HepG2 (cell line): Measurements from ENCODE around the gene TMEM247. TPM values are rescaled to one million over a fixed set of nuclear protein-coding genes. Genes with fewer than 3 reads are reported as not detected.

Experiments used
- ATAC-seq: fragments of 200-7000 bp; cut with Tn5 transposase; 3 replicates; pipeline ENCODE4 v1.9.1; 2020; ENCODE audit warnings: mild to moderate bottlenecking, moderate library complexity
- BruUV-seq: library from RNA; stranded (reverse); fragments of 400-500 nt; replicated peaks from 2 replicates; lab custom pipeline; 2021; lab: Mats Ljungman, UMichigan
- CTCF ChIA-PET: fragments of 300-600 bp; formaldehyde crosslinking; extraction: SDS; loops from one replicate; lab custom pipeline; 2021; ENCODE audit warnings: low total read pairs, inconsistent platforms, low intra/inter-chr PET ratio; lab: Yijun Ruan, JAX
- POLR2A ChIA-PET: fragments of 350-600 bp; sonication (Branson Sonifier 250); formaldehyde crosslinking; loops from one replicate; lab custom pipeline; 2020; ENCODE audit warnings: antibody characterized with exemption, inconsistent platforms; lab: Yijun Ruan, JAX
- DNase-seq: peaks from one replicate; pipeline ENCODE4 v3.0.0-alpha.2; 2015; ENCODE audit warnings: low spot score
- FAIRE-seq: peaks from 3 replicates; lab custom pipeline; 2011; peaks lifted over from hg19 to GRCh38; lab: Jason Lieb, UNC
- H2AFZ ChIP-seq: one replicate; pipeline ENCODE4 v1.6.1; 2011; ENCODE audit warnings: low read length, inconsistent platforms
- H3K27ac ChIP-seq: fragments of 300-600 bp; 3 replicates; pipeline ENCODE4 v1.8.0; 2011; ENCODE audit warnings: mixed run types, mild to moderate bottlenecking, mixed read lengths, low read length, inconsistent platforms; ENCODE audit not compliant: insufficient read depth; ENCODE audit errors: extremely low read length
- H3K27me3 ChIP-seq, 2 experiments: fragments of 200-600 bp in 1 of 2; 2 replicates in 1 of 2; 3 replicates in 1 of 2; pipeline versions ENCODE4 v1.6.0 to v1.8.0; 2011; ENCODE audit warnings: low read length in 2 of 2, mild to moderate bottlenecking in 2 of 2, moderate library complexity in 2 of 2, inconsistent platforms in 1 of 2; ENCODE audit not compliant: insufficient read depth in 2 of 2, control insufficient read depth in 1 of 2
- H3K36me3 ChIP-seq, 2 experiments: fragments of 200-600 bp in 1 of 2; replicated peaks in 1 of 2; 2 replicates in 1 of 2; 3 replicates in 1 of 2; pipeline versions ENCODE4 v1.5.1 to v1.8.0; 2011; ENCODE audit warnings: low read length in 2 of 2, inconsistent platforms in 1 of 2; ENCODE audit not compliant: insufficient read depth in 2 of 2, control insufficient read depth in 1 of 2
- H3K4me1 ChIP-seq: 2 replicates; pipeline ENCODE4 v1.5.1; 2012; ENCODE audit warnings: low read length, inconsistent platforms; ENCODE audit not compliant: insufficient read depth
- H3K4me2 ChIP-seq: 2 replicates; pipeline ENCODE4 v1.6.0; 2011; ENCODE audit warnings: low read depth, low read length, inconsistent platforms
- H3K4me3 ChIP-seq, 3 experiments: fragments of 200-600 bp in 1 of 3; sonication (generic), shearing (Covaris generic) in 1 of 3; replicated peaks in 1 of 3; 2 replicates each; pipeline ENCODE4 v1.5.1; 2011 to 2016; ENCODE audit warnings: low read length in 3 of 3, inconsistent platforms in 2 of 3, low read depth in 2 of 3, mild to moderate bottlenecking in 2 of 3, control low read depth in 1 of 3, mixed read lengths in 1 of 3; ENCODE audit not compliant: insufficient read depth in 1 of 3
- H3K79me2 ChIP-seq: one replicate; pipeline ENCODE4 v1.6.1; 2011; ENCODE audit warnings: low read length, inconsistent platforms; ENCODE audit not compliant: insufficient read depth
- H3K9ac ChIP-seq: 2 replicates; pipeline ENCODE4 v1.6.0; 2011; ENCODE audit warnings: mild to moderate bottlenecking, low read depth, low read length, inconsistent platforms; ENCODE audit not compliant: insufficient read depth
- H3K9me3 ChIP-seq: 2 replicates; pipeline ENCODE4 v1.5.1; 2012; ENCODE audit warnings: mild to moderate bottlenecking, low read length
- H4K20me1 ChIP-seq: 2 replicates; pipeline ENCODE4 v1.6.0; 2011; ENCODE audit warnings: inconsistent platforms, mild to moderate bottlenecking, low read length, moderate library complexity; ENCODE audit not compliant: insufficient read depth
- CC2D1A ChIP-seq: sonication (generic); formaldehyde crosslinking; IDR thresholded peaks from 2 replicates; pipeline ENCODE4 v1.8.1; 2023; ENCODE audit warnings: mild to moderate bottlenecking, missing genetic modification reagents
- NONO ChIP-seq, 2 experiments: fragments of 450-650 bp in 1 of 2; sonication (generic) in 1 of 2; formaldehyde crosslinking in 1 of 2; IDR thresholded peaks in 1 of 2; conservative IDR thresholded peaks in 1 of 2; 2 replicates each; pipeline versions ENCODE4 v1.6.1 to v1.8.0; 2017 to 2022; ENCODE audit warnings: mild to moderate bottlenecking in 1 of 2, missing genetic modification reagents in 1 of 2, moderate library complexity in 1 of 2
- SALL2 ChIP-seq: sonication (generic); formaldehyde crosslinking; IDR thresholded peaks from 2 replicates; pipeline ENCODE4 v1.8.1; 2023; ENCODE audit warnings: mild to moderate bottlenecking, missing genetic modification reagents, inconsistent platforms
- SYNCRIP ChIP-seq: fragments of 200-400 bp; formaldehyde crosslinking; IDR thresholded peaks from 2 replicates; pipeline ENCODE4 v1.6.1; 2018; ENCODE audit warnings: mild to moderate bottlenecking, low read depth, low read length; ENCODE audit not compliant: insufficient read depth
- ZNF260 ChIP-seq: sonication (generic); formaldehyde crosslinking; IDR thresholded peaks from 2 replicates; pipeline ENCODE4 v1.4.0; 2020; ENCODE audit warnings: missing genetic modification reagents, low read depth, mild to moderate bottlenecking, borderline replicate concordance
- WGBS: methylation state at CpG from one replicate; pipeline ENCODE4 v1.1.6; 2017; ENCODE audit warnings: low lambda C conversion rate; 5-methylcytosine and 5-hydroxymethylcytosine counted together
- in situ Hi-C: cut with HindIII; loops from 2 replicates; pipeline ENCODE4 v1.10.0; 2017; ENCODE audit warnings: low pct_unique_long_range_greater_than_20kb; ENCODE audit not compliant: extremely low pct_ligation_motif_present
- intact Hi-C: fragments of 100-400 bp; cut with micrococcal nuclease; formaldehyde crosslinking; loops from one replicate; pipeline ENCODE4 v1.10.0; 2022; ENCODE audit not compliant: unreplicated experiment
- polyA plus RNA-seq, 8 experiments: library from polyadenylated mRNA; depleted of rRNA in 3 of 8; stranded (reverse) in 7 of 8; unstranded in 1 of 8; fragments of >200 nt; fragmentation: Illumina TruSeq in 4 of 8; extraction: Trizol in 4 of 8; gene quantifications; 2 replicates each; pipeline versions ENCODE4 v1.2.1 to v1.2.3, GENCODE V29; 2011 to 2016; ENCODE audit warnings: low read depth in 4 of 8, missing spikeins in 1 of 8, mixed read lengths in 1 of 8; ENCODE audit not compliant: insufficient read depth in 1 of 8
- total RNA-seq, 5 experiments: library from RNA; depleted of rRNA; stranded (reverse); fragments of >200 nt; fragmentation: Illumina TruSeq; extraction: Trizol; gene quantifications; 2 replicates each; pipeline ENCODE4 v1.2.3, GENCODE V29; 2016; ENCODE audit warnings: low read depth in 1 of 5
- TF ChIP-seq, protein P1 (sequence below): sonication (generic); formaldehyde crosslinking; IDR thresholded peaks from 2 replicates; pipeline ENCODE4 v1.4.0; 2020; ENCODE audit warnings: mild to moderate bottlenecking, missing genetic modification reagents
- TF ChIP-seq, protein P2 (sequence below): IDR thresholded peaks from 2 replicates; pipeline ENCODE4 v1.6.1; 2016

Gene TMEM247
- total and polyA plus RNA-seq, 2 of the 13 experiments (the other 11 are each of a cell fraction or from before 2014, with no cell fraction given), result not detected

DNA sequence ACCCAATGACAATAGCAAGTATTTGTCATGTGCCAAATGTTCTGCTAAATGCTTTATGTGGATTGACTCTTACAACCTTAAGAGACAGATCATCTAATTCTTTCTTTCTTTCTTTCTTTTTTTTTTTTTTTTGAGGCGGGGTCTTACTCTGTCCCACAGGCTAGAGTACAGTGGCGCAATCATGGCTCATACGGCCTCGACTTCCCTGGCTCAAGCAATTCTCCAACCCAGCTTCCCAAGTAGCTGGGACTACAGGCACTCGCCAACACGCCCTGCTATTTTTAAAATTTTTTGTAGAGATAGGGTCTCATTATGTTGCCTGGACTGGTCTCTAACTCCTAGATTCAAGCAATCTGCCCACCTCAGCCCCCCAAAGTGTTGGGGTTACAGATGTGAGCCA is 21.4 kb downstream of the TMEM247 start:
- peaks cover 10 to 73% of the 10 kb centered on the region in 2 experiments; a peak in 4 of 5 replicates for H3K27me3 ChIP-seq
- ChIA-PET CTCF (no interaction called here), POLR2A (no interaction called here)
- no TSS peak for BruUV-seq
- no peak for DNase-seq
- no peak overlapping the region for H3K4me3 ChIP-seq
- WGBS, result 73% methylated on average over 6 of the region's 6 CpGs
- H2AFZ ChIP-seq, result no peak overlapping the region
- no peak for FAIRE-seq
- no peaks in the 10 kb centered on the region for H3K36me3 ChIP-seq
- no peak overlapping the region for H3K27ac ChIP-seq
- H4K20me1 ChIP-seq, result no peaks in the 10 kb centered on the region
- H3K4me2 ChIP-seq, result no peak overlapping the region
- H3K9ac ChIP-seq, result no peak overlapping the region
- no peaks in the 10 kb centered on the region for H3K9me3 ChIP-seq
- in situ Hi-C loops (no loop called here), intact Hi-C loops (no loop called here)
- TF ChIP-seq NONO (IDR thresholded peaks at IDR 0.05) (no peak), NONO (CRISPR knock-in tag; conservative IDR thresholded peaks at IDR 0.05) (no peak), SYNCRIP (no peak), CC2D1A (CRISPR knock-in tag) (no peak), SALL2 (CRISPR knock-in tag) (no peak), ZNF260 (CRISPR knock-in tag) (no peak)
- TF ChIP-seq, protein P1, sequence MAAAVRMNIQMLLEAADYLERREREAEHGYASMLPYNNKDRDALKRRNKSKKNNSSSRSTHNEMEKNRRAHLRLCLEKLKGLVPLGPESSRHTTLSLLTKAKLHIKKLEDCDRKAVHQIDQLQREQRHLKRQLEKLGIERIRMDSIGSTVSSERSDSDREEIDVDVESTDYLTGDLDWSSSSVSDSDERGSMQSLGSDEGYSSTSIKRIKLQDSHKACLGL, result no peak
- TF ChIP-seq, protein P2, sequence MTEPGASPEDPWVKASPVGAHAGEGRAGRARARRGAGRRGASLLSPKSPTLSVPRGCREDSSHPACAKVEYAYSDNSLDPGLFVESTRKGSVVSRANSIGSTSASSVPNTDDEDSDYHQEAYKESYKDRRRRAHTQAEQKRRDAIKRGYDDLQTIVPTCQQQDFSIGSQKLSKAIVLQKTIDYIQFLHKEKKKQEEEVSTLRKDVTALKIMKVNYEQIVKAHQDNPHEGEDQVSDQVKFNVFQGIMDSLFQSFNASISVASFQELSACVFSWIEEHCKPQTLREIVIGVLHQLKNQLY (CRISPR knock-in tag), result no peak
- no peaks in the 10 kb centered on the region for H3K79me2 ChIP-seq
- H3K4me1 ChIP-seq, result peaks cover 25% of the 10 kb centered on the region
- ATAC-seq, result no peak
